AG04450 (cell line): Measurements from ENCODE around the gene MYO16. TPM values are rescaled to one million over a fixed set of nuclear protein-coding genes. Genes with fewer than 3 reads are reported as not detected.

Experiments used
- CTCF ChIA-PET: fragments of 300-600, 350-600 bp; formaldehyde crosslinking; extraction: SDS; loops from one replicate; lab custom pipeline; 2022; ENCODE audit warnings: antibody characterized with exemption, inconsistent platforms; lab: Charles Lee
- POLR2A ChIA-PET: fragments of 350-600 bp; formaldehyde crosslinking; extraction: SDS; loops from one replicate; lab custom pipeline; 2021; ENCODE audit warnings: antibody characterized with exemption, inconsistent platforms; lab: Yijun Ruan, JAX
- DNase-seq: peaks from one replicate; pipeline ENCODE4 v3.0.0-alpha.2; 2011; ENCODE audit warnings: low read depth, low spot score
- H3K27ac ChIP-seq: one replicate; pipeline ENCODE4 v1.5.1; 2012; ENCODE audit warnings: low read depth, low read length, control low read depth
- H3K27me3 ChIP-seq: one replicate; pipeline ENCODE4 v1.6.0; 2012; ENCODE audit warnings: low read length; ENCODE audit not compliant: control insufficient read depth, insufficient read depth
- H3K4me3 ChIP-seq: 2 replicates; pipeline ENCODE4 v1.5.1; 2011; ENCODE audit warnings: mild to moderate bottlenecking, low read depth, low read length, control low read depth
- H3K9me3 ChIP-seq: 2 replicates; pipeline ENCODE4 v1.5.1; 2012; ENCODE audit warnings: low read length; ENCODE audit not compliant: control insufficient read depth, insufficient read depth
- CTCF ChIP-seq: IDR thresholded peaks from 2 replicates; pipeline ENCODE4 v1.5.1; 2011; ENCODE audit warnings: low read depth, low read length, control low read depth, inconsistent platforms
- polyA plus RNA-seq: library from polyadenylated mRNA; depleted of rRNA; stranded (reverse); fragments of >200 nt; gene quantifications from 2 replicates; pipeline ENCODE4 v1.2.3, GENCODE V29; 2011

Gene MYO16
- polyA plus RNA-seq, 1 experiment = 0.02 TPM

GRCh38 chr13:109256866-109257760, 627.7 kb downstream of the MYO16 start:
- H3K9me3 ChIP-seq = no peaks in the 10 kb centered on the region
- ChIA-PET POLR2A (interaction anchor here (0.8 to 1.3 kb wide), 2 partner anchors 17 to 87 kb away, joined by 3 to 4 read pairs; no protein-coding TSS in a partner anchor), CTCF (interaction anchor here (0.6 kb wide), 1 partner anchor 63 kb away, joined by 3 read pairs; no protein-coding TSS in a partner anchor)
- DNase-seq = peak; percentile 91
- no peaks in the 10 kb centered on the region for H3K27me3 ChIP-seq
- H3K27ac ChIP-seq = peak overlapping the region; percentile 71
- no peak overlapping the region for H3K4me3 ChIP-seq
- TF ChIP-seq CTCF = no peak
